Measurements from ENCODE around the gene ADCY9. TPM values are rescaled to one million over a fixed set of nuclear protein-coding genes. Genes with fewer than 3 reads are reported as not detected.

The ADCY9 gene
- total and polyA plus RNA-seq, 2 experiments from 2014 or later = 2.2 to 18.3 TPM

GRCh38 chr16:4135537-4135936 lies 19.3 kb upstream of the ADCY9 start:
- H3K27ac Mint-ChIP-seq = no peak overlapping the region
- H2AFZ ChIP-seq = no peak overlapping the region

More at GRCh38 chr16:4135537-4135936, 19.3 kb upstream of the ADCY9 start:
- Histone ChIP-seq H3K27ac (ENCODE audit: low read depth) (no peak overlapping the region), H3F3A (replicated peaks; ENCODE audit: low read depth) (no peaks in the 10 kb centered on the region), H3K4me3 (no peak overlapping the region), H3K79me2 (replicated peaks; ENCODE audit: insufficient read depth) (no peaks in the 10 kb centered on the region), H4K20me1 (replicated peaks; ENCODE audit: insufficient read depth) (no peaks in the 10 kb centered on the region), H3K27me3 (ENCODE audit: insufficient read depth) (no peaks in the 10 kb centered on the region; the same call in 1 of the 2 replicates), H3K4me1 (ENCODE audit: insufficient read depth) (no peaks in the 10 kb centered on the region), H3K36me3 (ENCODE audit: insufficient read depth) (no peaks in the 10 kb centered on the region), H3K9me2 (ENCODE audit: insufficient read depth) (peaks cover 7% of the 10 kb centered on the region; the same call in 1 of the 2 replicates), H3K4me2 (no peak overlapping the region)
- peaks cover 10% of the 10 kb centered on the region for H3K9me3 Mint-ChIP-seq
- no peak for DNase-seq (ENCODE audit: low spot score)
- peaks cover 7% of the 10 kb centered on the region for H3K27me3 Mint-ChIP-seq (ENCODE audit: insufficient read depth, low read depth, poor library complexity)
- peaks cover 20% of the 10 kb centered on the region for H3K4me1 Mint-ChIP-seq
- no peak overlapping the region for H3K4me3 Mint-ChIP-seq
- H3K36me3 Mint-ChIP-seq (ENCODE audit: low read depth) = no peaks in the 10 kb centered on the region
- ATAC-seq = no peak
- TF ChIP-seq JUNB (IDR thresholded peaks at IDR 0.05; ENCODE audit: unreplicated experiment) (no peak), NANOG (IDR thresholded peaks at IDR 0.05; ENCODE audit: borderline replicate concordance) (no peak), EZH2phosphoT487 (IDR thresholded peaks at IDR 0.05; ENCODE audit: unreplicated experiment) (no peak), EZH2 (IDR thresholded peaks at IDR 0.05; ENCODE audit: low read depth, unreplicated experiment) (no peak), STAT1 (IDR thresholded peaks at IDR 0.05; ENCODE audit: unreplicated experiment) (no peak), POLR2AphosphoS5 (IDR thresholded peaks at IDR 0.05; ENCODE audit: low read depth) (no peak), ZNF114 (CRISPR knock-in tag; IDR thresholded peaks at IDR 0.05) (no peak), ZNF331 (CRISPR knock-in tag; IDR thresholded peaks at IDR 0.05; ENCODE audit: low read depth) (no peak), ZNF462 (CRISPR knock-in tag; IDR thresholded peaks at IDR 0.05) (no peak)
- TF ChIP-seq, protein P1, sequence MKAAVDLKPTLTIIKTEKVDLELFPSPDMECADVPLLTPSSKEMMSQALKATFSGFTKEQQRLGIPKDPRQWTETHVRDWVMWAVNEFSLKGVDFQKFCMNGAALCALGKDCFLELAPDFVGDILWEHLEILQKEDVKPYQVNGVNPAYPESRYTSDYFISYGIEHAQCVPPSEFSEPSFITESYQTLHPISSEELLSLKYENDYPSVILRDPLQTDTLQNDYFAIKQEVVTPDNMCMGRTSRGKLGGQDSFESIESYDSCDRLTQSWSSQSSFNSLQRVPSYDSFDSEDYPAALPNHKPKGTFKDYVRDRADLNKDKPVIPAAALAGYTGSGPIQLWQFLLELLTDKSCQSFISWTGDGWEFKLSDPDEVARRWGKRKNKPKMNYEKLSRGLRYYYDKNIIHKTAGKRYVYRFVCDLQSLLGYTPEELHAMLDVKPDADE (IDR thresholded peaks at IDR 0.05) = no peak

Data from GM23338 (cell line).